Anterior cingulate cortex (tissue), 58 donors: ENCODE measurements around the gene WBP2.
"Not testable (repeated sequence)": the region's sequence is repeated elsewhere in the genome, so short reads cannot be mapped to it uniquely, and the experiment has no call there.

Experiments
- DNase-seq, 58 donors: peaks; one replicate each; lab custom pipeline; 2025; lab: John Stamatoyannopoulos, UW

The WBP2 gene

DNA sequence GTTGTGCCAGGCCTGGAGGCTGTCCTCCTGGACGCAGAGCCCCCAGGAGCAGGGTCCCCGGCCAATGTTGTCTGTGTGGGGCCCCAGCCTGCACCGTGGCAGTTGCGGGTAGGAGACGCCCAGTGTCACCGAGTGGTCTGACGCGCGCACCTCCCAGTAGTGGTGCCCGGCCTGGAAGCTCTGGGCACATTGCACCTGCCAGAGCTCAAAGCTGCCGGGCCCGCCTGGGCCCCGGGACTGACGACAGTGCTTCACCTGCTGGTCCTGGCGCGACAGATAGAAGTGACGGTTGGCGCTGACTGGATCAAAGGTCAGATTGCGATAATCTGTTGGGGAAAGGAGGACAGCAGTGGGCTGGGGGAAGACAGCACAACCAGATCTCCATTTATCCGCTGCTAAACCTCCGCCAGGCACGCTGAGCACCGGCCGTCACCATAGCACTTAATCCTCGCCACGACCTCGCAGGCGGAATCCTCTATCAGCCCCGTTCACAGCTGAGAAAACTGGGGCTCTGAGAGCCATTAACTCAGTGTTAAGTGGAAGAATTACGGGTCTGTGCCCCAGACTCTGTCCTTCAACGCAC is 36.0 kb upstream of the WBP2 start:
- DNase-seq = no peak

DNA sequence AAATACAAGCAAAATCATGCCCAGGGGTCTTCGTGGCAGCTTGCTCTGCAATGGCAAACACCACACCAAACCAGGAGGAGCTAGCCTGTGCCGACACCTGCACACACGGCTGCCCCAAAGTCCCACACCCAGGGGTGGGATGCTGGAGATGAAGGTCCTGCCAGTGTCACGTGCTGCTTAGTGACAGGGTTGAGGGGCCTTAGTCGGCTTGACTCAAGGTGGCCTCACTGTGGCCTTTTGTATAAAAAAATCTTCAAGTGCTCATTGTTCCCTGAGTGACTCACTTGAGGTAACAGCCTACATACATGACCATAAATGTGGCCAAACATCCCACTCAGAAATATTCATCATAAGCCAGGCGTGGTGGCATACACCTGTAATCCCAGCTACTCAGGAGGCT is 34.3 kb upstream of the WBP2 start:
- no peak for DNase-seq

DNA sequence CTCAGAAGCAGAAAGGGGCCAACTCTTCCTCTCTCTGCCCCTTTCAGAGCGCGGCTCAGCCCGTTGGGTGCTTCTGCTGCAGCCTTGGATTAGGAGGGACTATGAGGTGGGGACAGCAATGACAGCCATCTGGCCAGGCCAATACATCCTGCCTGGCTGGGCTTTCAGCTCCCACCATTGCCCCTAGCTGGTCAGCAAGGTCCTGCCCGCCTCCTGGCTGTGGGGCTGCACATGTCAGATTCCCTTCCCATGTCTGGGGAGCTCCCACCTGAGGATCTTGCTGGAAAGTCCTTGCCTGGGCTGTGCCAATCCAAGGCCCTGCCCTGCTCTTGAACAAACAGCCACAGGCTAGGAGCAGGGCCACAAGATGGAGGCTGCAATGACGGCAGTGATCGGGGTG is 33.3 kb upstream of the WBP2 start:
- DNase-seq = no peak

GRCh38 chr17:75885860-75886259 is 30.7 kb upstream of the WBP2 start:
- not testable (repeated sequence) for DNase-seq

DNA sequence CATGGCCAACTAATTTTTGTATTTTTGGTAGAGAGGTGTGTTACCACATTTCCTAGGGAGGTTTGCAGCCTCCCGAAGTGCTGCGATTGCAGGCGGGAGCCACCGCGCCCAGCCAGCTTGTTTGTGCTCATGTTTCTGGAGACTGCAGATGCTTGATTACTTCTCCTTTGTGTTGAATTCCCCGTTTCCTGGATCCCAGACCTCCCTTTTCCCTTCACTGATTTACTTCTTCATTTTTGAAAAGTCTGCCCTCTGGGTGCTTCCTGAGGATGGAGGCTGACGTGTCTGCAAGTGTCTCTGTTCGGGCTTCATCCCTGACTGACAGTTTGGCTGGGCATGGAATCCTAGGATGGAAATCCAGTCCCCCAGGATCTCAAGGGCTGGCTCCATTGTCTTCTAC is 30.3 kb upstream of the WBP2 start:
- DNase-seq = no peak

- DNase-seq = no peak
Measured at GRCh38 chr17:75881678-75882454, 26.7 kb upstream of the WBP2 start.

DNA sequence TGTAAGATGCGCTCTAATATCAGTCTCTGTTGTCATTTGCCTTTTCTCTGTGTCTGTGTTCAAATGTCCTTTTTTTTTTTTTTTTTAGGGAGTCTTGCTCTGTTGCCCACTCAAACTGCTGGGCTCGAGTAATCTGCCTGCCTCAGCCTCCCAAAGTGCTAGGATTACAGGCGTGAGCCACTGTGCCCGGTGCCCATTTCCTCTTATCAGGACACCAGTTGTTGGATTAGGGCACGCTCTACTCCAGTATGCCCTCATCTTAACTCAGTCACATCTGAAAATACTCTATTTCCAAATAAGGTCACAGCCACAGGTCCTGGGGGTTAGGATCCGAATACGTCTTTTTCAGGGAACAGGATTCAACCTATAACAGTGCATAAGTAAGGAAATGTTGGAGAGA is 25.1 kb upstream of the WBP2 start:
- DNase-seq = no peak

GRCh38 chr17:75878174-75878998 is 23.3 kb upstream of the WBP2 start, which contains the start of gene TRIM47:
Gene TRIM47 (minus strand): TSS chr17:75878581. CDS start chr17:75878548, 33 bp downstream.
- peak in 46 of 58 donors; percentile 10 to 74 (median 51) for DNase-seq

- peak in 44 of 58 donors; percentile 23 to 71 (median 57) for DNase-seq
Measured at GRCh38 chr17:75877752-75878173, 22.6 kb upstream of the WBP2 start.

- DNase-seq = peak in 56 of 58 donors; percentile 17 to 92 (median 76)
Measured at GRCh38 chr17:75876938-75877751, 22.0 kb upstream of the WBP2 start.

- peak in 1 of 58 donors; percentile 42 for DNase-seq
Measured at GRCh38 chr17:75876190-75876937, 21.2 kb upstream of the WBP2 start.

DNA sequence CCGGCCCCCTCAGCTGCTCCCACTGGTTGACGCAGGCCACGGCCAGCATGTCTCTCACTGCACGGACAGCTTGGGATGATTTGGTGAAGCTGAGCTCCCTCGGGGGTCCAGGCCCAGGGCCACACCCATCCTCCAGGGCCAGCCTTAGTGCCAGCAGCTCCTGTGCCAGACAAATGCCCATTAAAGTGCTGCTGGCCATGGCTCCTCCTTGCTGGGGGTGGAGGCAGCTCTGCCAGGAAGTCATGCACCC is 20.7 kb upstream of the WBP2 start:
- peak in 14 of 58 donors; percentile 16 to 84 (median 62) for DNase-seq

DNA sequence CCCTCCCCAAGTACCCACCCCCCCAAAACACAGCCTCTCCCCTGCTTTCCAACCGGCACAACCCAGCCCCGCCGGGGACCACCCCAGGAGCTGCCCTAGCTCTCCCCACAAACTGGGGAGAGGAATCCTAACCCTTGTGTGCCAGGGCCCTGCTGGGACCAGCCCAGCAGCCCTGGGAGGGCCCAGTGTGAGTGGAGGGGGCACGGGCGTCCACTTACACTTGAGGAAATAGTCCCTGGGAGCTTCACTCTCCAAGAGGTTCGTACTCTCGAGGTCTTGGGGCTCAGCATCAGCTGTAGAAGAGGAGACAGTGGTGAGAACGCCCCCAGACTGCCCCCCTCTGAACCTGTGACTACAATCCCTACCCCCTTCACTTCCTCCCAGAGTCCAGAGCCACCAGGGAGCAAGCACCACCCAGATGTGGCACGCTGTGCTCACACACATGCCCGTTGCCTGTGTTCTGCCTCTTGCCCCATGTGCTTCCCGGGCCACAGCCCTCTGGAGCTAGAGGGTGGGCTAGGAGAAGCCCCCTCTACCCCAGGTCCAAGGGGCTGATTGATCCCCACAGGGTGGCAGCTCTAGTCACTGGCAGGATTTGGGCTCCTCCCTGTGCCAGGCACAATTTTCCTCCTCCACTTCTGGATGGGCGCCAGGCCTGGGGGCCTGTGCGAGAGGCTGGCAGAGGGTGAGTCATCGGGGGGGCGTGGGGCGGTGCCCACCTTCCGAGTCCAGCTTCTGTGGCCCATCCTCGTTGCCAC is 20.2 kb upstream of the WBP2 start:
- peak in 21 of 58 donors; percentile 24 to 84 (median 57) for DNase-seq

DNA sequence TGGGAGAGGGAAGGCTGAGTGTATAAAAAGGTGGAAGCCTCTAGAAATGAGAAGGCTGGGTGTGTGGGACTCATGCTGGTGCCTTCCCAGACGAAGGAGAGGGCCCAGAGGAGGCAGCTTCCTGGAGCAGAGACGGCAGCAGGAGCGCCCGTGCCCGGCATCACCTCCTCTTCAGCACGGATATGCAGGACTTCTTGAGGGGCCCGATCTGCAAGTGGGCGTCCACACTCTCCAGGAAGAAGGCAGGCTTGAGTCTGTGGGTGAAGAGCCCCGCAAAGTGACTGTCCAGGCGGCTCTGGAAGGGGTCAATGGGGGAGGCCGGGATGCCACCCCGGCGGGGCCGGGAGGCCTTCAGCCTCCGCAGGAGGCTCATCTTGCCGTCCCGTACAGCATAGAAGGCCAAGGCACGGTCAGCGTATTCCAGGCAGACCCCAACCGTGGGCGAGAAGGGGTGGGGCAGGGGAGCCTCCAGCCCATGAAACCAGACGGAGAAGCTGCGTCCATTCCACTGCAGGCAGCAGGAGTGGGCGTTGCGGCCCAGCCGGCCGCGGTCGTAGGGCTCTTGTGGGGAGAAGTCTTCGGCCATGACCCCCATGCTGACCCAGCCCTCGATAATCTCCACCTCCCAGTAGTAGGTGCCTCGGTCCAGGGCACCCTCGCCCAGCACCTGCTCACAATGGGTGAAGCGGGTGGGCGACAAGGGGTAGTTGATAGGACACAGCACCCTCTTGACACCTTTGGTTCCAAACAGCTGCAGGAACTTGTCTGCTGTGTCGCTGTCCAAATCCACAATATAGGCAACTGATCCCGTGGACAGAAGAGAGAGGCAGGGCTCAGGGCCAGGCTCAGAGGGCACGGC is 19.4 kb upstream of the WBP2 start:
- no peak for DNase-seq

DNA sequence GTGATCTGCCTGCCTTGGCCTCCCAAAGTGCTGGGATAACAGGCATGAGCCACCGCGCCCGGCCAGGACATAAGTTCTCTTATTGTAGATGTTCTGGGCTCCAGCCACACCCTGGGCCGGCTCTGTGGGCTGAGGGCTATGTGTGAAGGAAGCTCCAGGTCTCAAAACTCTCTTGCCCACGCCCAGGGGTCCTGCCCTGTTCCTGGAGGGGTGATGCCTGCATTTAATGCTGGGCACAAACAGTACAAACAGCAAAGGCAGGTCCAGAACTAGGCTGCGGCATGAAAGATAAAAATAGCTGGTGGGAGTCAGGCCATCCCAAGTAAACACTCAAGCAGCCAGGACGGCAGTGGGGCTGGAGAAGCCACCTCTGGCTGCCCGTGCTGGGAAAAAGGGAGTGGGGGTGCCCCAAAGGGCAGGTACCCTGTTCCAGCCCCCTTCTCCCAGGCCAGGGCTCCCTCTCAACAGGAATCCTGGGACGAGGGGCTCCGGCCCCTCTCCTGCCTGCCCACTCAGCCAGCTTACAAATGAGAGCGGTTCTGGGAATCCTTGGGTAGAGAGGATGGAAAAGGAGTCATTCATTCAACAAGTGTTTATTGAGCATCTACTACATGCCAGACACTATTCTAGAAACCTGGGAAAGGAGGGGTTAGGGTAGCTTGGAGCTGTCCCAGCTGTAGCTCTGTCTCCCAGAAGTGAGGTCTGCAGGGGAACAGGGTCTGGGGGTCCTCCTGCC is 18.6 kb upstream of the WBP2 start:
- DNase-seq = no peak

DNA sequence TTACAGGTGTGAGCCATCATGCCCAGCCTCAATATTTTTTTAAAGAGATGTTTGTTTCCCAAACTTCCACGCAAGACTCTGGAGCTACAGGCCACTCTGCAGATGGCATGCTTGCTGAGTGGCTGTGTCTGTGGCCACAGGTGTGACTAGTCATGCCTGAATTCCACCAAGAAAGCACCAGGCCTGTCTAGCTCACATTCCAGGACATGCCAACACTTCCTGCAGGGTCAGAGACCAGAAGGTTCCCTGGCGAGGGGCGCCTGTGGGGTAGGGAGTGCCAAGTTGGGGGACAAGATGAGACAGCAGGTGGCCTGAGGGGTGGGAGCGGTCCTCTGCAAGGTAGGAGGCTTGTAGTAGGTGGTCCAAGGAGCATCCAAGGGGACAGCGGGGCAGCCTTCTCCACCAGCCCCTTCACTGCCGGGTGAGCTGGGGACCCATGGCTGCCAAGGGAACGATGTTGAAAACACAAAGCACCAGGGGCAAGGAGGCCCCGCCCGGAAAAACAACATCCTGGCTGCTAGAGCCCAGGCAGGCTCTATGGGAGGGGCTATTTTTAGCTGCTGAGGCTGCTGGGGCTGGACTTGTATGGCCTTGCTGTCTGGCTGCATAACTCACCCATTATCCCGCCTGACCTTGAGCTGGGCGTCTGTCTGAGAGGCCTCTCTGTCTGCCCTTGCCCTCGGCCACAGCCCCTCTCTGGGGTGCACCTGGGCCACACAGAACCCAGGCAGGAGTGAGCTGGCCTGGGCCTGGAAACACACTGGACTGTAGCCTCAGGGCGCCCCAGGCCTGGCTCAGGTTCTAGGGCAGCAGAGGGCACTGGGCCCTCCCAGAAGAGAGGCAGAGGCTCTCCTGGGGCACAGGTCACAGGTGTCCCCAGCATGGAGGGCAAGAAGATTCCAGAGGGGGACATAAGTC is 17.6 kb upstream of the WBP2 start:
- DNase-seq = peak in 25 of 58 donors; percentile 13 to 63 (median 44)
